Measurements from ENCODE around the gene EML2. TPM values are rescaled to one million over a fixed set of nuclear protein-coding genes. Genes with fewer than 3 reads are reported as not detected.
"Not testable (repeated sequence)": the region's sequence is repeated elsewhere in the genome, so short reads cannot be mapped to it uniquely, and the experiment has no call there.

EML2 gene
- polyA plus RNA-seq, 3 donors: 17.1 to 20.6 (median 17.2) TPM

- no peak for DNase-seq (ENCODE audit: low read depth in 3 of 3, low spot score in 2 of 3)
Observed at GRCh38 chr19:45655073-45655472, 15.9 kb upstream of the EML2 start.

GRCh38 chr19:45653634-45654033 lies 14.4 kb upstream of the EML2 start:
- DNase-seq (ENCODE audit: low read depth in 3 of 3, low spot score in 2 of 3): no peak

- DNase-seq (ENCODE audit: low read depth in 3 of 3, low spot score in 2 of 3): no peak
Observed at GRCh38 chr19:45650722-45651121, 11.5 kb upstream of the EML2 start.

GRCh38 chr19:45646345-45646698 lies 7.1 kb upstream of the EML2 start:
- no peak for DNase-seq (ENCODE audit: low read depth in 3 of 3, low spot score in 2 of 3)

- DNase-seq (ENCODE audit: low read depth in 3 of 3, low spot score in 2 of 3): no peak
Observed at GRCh38 chr19:45645631-45646344, 6.6 kb upstream of the EML2 start.

GRCh38 chr19:45645068-45645630 lies 6.0 kb upstream of the EML2 start:
- no peak for DNase-seq (ENCODE audit: low read depth in 3 of 3, low spot score in 2 of 3)

- no peak for DNase-seq (ENCODE audit: low read depth in 3 of 3, low spot score in 2 of 3)
Observed at GRCh38 chr19:45643927-45644771, 5.0 kb upstream of the EML2 start.

- DNase-seq (ENCODE audit: low read depth in 3 of 3, low spot score in 2 of 3): no peak
Observed at GRCh38 chr19:45643024-45643926, 4.1 kb upstream of the EML2 start.

GRCh38 chr19:45641274-45642105 lies 2.3 kb upstream of the EML2 start:
- no peak for DNase-seq (ENCODE audit: low read depth in 3 of 3, low spot score in 2 of 3)

- DNase-seq (ENCODE audit: low read depth in 3 of 3, low spot score in 2 of 3): no peak
Observed at GRCh38 chr19:45640849-45641273, 1.7 kb upstream of the EML2 start.

- DNase-seq (ENCODE audit: low read depth in 3 of 3, low spot score in 2 of 3): no peak
Observed at GRCh38 chr19:45637890-45638667, 1.1 kb downstream of the EML2 start.

- no peak for DNase-seq (ENCODE audit: low read depth in 3 of 3, low spot score in 2 of 3)
Observed at GRCh38 chr19:45636902-45637301, 2.3 kb downstream of the EML2 start.

GRCh38 chr19:45636275-45636674 lies 2.9 kb downstream of the EML2 start:
- no peak for DNase-seq (ENCODE audit: low read depth in 3 of 3, low spot score in 2 of 3)

GRCh38 chr19:45632468-45633196 lies 6.6 kb downstream of the EML2 start:
- DNase-seq (ENCODE audit: low read depth in 3 of 3, low spot score in 2 of 3): no peak

- DNase-seq (ENCODE audit: low read depth in 3 of 3, low spot score in 2 of 3): no peak
Observed at GRCh38 chr19:45630463-45630862, 8.7 kb downstream of the EML2 start.

GRCh38 chr19:45629704-45630103 lies 9.5 kb downstream of the EML2 start:
- no peak for DNase-seq (ENCODE audit: low read depth in 3 of 3, low spot score in 2 of 3)

GRCh38 chr19:45628219-45628618 lies 11.0 kb downstream of the EML2 start:
- DNase-seq (ENCODE audit: low read depth in 3 of 3, low spot score in 2 of 3): not testable (repeated sequence)

GRCh38 chr19:45623984-45624383 lies 15.2 kb downstream of the EML2 start:
- no peak for DNase-seq (ENCODE audit: low read depth in 3 of 3, low spot score in 2 of 3)
